Testis (tissue), 2 donors: ENCODE results near the gene DENND1A.

Experiments used
- POLR2A ChIP-seq: fragments of 450-650 bp; IDR thresholded peaks from one replicate; pipeline ENCODE4 v1.6.1; 2017; ENCODE audit warnings: antibody characterized with exemption, mild to moderate bottlenecking, moderate library complexity
- TF ChIP-seq, protein P1 (sequence below), 3 experiments: fragments of 450-650 bp in 2 of 3; fragments of 200-600 bp in 1 of 3; sonication (generic) in 1 of 3; IDR thresholded peaks; one replicate each; pipeline ENCODE4 v1.5.1; 2016 to 2019; ENCODE audit warnings: antibody characterized with exemption in 3 of 3, mild to moderate bottlenecking in 2 of 3, moderate library complexity in 1 of 3

- TF ChIP-seq, protein P1, sequence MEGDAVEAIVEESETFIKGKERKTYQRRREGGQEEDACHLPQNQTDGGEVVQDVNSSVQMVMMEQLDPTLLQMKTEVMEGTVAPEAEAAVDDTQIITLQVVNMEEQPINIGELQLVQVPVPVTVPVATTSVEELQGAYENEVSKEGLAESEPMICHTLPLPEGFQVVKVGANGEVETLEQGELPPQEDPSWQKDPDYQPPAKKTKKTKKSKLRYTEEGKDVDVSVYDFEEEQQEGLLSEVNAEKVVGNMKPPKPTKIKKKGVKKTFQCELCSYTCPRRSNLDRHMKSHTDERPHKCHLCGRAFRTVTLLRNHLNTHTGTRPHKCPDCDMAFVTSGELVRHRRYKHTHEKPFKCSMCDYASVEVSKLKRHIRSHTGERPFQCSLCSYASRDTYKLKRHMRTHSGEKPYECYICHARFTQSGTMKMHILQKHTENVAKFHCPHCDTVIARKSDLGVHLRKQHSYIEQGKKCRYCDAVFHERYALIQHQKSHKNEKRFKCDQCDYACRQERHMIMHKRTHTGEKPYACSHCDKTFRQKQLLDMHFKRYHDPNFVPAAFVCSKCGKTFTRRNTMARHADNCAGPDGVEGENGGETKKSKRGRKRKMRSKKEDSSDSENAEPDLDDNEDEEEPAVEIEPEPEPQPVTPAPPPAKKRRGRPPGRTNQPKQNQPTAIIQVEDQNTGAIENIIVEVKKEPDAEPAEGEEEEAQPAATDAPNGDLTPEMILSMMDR (IDR thresholded peaks at IDR 0.05), result no peak
- no peak for TF ChIP-seq POLR2A
Observed at GRCh38 chr9:123914517-123915196, 15.3 kb downstream of the DENND1A start.
